Ecto neural progenitor cell (in vitro differentiated cells): Measurements from ENCODE around the gene CHST8.

Source experiments
- DNase-seq: peaks from one replicate; pipeline ENCODE4 v3.0.0-alpha.2; 2018; ENCODE audit warnings: low spot score

The CHST8 gene

DNA sequence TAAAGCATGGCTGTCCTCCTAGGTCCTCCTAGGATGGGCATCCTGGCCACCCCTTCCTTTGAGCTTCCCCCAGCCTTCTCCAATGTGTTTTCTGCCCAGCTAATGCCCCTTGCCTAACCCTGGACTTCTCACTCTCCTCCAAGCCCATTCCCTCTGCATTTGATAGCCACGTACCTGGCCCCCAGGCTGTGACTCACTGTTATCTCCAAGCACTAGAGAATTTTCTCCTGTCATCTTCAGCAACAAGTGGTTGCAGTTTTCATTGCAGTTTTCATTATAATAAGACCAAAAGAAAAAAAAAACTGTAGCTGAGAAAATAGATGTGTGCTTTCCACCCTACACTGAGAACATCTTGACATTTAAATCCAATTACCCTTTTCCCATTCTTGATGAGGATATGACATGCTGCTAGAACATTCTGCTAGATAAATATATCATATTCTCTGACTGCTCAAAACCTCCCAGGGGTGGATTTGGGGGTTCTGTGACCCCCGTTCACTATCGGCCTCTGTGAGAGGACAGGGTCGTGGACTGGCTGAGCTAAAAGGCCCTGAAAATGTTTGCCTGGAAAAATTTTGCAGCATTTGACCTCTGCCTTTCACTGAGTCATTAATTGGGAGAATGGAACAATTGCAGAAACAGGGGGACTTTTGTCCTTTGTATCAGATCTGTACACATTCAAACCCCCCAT, 116.1 kb downstream of the CHST8 start:
- no peak for DNase-seq

GRCh38 chr19:33740811-33741396, 119.2 kb downstream of the CHST8 start:
- DNase-seq: peak; percentile 78

DNA sequence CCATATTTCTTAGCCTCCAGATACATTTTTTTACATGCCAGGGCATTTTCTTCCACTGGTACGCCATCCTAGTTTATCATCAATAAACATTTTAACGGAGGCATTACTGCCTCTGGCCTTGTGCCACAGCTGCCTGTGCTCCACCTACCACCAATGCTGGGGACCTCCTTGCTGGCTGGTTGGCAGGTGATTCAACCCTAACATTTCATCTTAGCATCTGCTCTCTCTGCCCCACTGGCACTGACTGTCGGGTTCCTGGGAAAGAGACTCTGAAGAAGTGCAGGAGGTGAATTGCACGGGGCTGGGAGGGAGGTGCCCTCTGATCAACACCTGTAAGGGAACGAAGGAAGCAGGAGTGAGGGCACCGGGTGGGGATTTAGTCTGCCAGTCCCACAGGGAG, 123.5 kb downstream of the CHST8 start:
- no peak for DNase-seq

GRCh38 chr19:33746159-33746558, 124.4 kb downstream of the CHST8 start:
- no peak for DNase-seq

DNA sequence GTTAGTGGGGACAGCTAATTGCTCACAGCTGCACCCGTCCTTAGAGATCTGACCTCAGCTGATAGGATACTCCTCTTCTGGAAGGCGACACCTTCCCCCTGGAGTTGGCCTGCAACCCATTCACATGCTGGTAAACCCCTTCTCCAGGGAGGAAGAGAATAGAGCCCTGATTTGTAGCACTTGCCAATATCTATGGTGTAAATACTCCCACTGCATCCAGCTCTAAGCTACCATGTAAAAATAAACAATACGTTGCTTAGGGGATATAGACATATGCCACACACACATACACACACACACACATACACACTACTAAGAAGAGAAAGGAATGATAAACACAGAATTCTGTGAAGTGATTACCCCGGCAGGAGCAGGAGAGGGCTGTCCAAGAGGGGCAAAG, 125.5 kb downstream of the CHST8 start:
- no peak for DNase-seq

DNA sequence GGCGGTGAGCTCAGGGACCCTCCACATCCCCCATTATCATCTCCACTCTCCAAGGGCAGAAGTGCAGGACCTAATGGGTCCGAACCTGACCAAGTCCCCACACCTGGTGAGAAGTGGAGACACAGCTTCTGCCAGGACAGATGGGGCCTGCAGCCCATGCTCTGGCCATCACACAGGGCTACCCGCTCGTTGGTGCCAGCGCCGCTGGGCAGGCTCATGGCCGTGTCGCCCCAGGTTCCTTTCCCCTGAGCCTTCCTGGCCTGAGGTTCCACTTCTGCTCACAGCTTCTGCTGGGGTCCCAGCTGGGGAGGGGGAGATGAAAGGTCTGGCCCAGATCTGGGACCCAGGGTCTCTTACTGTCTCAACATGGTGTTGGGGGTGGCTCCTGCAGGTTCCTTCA, 126.5 kb downstream of the CHST8 start:
- no peak for DNase-seq

- no peak for DNase-seq
Observed at GRCh38 chr19:33749016-33749415, 127.3 kb downstream of the CHST8 start.

DNA sequence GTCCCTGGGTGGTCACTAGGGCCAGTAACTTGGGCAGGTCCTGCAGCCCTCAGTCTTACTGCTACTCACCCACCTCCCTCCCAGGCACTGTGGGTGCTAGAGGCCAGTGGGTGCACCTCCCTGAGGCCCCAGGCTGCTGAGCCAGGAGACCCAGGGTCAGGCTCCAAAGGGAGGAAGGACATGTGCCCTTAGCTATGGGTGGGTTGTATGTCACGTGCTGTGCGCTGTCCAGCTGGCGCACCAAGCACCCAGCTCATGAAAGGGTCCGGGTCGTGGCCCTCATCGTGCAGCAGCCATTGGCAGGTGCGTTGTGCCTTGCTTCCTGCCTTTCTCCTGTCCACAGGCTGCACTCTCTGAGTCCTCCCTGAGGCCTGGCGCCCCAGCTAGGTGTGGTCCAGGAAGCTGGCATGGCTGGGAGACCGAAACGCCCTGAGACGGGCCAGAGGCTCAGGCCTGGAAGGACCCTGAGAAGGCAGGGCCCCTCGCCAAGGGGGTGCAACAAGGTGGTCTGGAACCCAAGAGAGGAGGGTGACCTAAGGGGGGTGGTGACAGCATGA, 127.9 kb downstream of the CHST8 start:
- no peak for DNase-seq

DNA sequence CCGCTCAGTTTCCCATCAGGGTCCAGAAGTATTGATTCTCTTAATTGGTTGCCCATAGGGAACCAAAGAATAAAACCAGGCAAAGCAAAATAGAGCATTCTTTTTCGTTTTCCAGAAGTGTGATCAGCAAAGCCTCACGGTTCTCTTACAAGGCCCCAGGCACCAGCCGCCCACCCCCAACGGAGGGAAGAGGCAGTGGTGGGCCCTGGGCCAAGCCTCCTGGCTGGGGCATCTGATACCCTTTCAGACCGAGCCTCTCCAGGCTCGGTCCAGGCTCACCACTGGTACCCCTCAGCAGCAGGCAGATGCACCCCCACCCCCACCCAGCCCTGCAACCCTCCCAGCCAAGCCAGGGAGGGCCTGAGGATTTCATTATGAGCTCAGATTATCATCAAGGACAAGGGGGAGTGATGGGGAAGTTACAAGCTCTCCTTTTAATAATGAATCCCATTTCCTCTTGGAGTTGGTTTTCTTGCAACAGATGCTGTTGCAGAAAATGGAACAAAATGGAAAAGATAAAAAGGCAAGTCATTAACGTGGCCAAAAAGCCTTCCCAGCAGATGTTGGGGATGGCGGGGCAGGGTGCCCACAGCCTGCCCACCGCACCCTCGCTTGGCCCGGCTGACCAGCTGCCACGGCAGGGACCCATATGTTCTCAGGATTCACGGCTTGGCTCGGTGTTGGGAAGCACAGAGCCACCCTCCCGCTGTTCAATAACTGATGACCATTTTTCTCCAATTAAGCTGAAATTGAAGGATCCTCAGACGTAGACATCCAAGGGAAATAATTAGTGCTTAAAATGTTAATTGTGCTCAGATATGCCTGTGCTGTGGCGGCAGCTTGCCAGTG, 129.1 kb downstream of the CHST8 start:
- DNase-seq: no peak

GRCh38 chr19:33751436-33751770, 129.7 kb downstream of the CHST8 start:
- no peak for DNase-seq

GRCh38 chr19:33752018-33752800, 130.5 kb downstream of the CHST8 start:
- no peak for DNase-seq

GRCh38 chr19:33752945-33753344, 131.2 kb downstream of the CHST8 start:
- DNase-seq: no peak

DNA sequence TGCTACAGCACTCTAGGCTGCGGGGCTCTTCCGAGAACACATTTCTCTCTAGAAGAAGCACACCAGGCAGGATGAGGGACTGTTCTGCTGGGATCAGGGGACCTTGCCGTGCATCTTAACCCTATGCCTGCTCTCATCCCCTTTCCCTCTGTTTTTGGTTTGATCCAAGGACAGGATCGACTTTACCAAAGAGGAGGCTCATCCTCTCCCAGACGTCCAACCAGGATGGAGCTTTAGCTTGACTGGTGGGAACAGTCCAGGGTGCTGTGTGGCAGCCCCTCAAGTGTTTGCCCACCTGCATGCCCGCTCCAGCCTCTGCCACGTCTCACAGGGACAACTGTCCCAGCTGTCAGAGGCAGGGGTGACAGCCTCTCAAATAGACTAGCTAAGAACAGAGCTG, 132.6 kb downstream of the CHST8 start:
- DNase-seq: no peak

DNA sequence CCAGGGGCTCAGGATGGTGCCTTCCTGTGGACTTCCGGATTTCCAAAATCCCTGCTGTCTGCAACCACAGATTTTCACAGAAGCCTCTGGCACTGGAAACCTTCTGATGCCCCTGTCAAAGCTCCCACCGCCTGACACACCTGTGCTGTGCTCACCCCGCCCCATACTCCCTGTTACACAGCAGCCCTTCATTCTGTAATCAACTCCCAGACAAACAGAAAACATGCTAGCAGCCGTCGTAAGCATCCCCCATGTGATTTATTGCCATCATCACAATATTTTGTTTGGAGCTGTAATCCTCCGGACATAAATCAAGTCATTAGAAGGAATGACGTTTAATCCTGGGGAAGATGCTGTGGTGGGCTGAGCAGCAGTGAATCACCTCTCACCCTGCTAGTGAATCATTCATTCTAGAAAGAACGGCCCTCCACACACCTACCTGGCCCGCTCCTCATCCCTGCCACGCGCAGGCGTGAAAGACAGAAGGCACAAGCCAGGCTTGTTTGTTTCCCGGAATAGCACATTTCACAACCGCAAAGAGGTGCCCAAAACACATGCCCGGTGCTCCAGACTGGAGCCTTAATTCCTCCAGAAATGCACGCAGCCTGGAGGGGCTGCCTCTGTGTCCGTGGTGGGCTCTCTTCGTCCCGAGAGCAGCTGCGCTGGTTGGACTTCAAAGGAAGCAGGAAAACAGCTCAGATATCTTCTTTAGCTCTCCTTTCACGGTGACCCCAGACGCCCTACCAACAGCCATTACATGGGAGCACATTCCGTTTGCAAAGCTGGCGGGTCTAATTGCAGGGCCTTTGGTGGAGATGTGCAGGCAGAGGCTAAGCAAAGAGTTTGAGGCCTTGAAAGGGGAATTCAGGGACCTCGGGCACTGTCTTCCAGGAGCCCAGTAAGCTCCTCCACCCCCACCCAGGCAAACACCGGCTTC, 133.6 kb downstream of the CHST8 start:
- DNase-seq: no peak

DNA sequence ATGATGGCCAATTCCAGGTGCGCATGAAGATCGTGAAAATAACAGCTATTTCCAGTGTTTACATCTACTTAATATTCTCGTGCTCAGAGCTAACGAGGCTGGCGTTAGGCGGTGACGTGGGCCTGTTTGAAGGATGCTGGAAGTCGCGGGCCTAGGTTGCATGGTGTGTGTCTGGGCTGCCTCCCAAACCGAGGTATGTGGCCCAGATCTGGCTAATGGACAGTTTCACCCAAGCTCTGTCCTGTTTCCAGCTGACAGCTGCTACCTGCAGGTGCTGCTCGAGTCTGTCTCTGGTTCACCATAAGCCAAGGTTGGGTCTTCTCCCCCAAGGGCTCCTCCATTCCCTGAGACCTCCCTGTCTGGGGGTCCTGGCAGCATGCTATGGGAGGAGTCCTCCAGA, 134.4 kb downstream of the CHST8 start:
- no peak for DNase-seq

- DNase-seq: no peak
Observed at GRCh38 chr19:33758541-33759013, 136.8 kb downstream of the CHST8 start.

DNA sequence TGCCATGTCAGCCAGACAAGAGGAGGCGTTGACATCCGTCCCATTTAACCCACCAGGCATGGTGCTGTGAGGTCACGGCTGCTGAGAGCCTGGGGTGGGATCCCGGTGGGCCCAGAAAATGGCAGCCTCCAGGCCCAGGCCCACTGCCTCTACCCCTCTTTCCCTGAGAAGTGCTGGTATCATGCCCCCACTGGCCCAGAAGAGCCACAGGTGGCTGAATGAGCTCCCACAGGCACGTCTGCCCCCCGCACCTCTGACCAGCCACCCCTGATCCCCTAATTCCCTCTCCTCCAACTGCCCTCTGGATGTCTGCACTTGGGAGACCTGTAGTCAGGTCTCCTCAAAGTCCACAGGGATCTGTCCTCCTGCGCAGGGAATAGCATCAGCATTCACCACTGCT, 137.6 kb downstream of the CHST8 start:
- no peak for DNase-seq

DNA sequence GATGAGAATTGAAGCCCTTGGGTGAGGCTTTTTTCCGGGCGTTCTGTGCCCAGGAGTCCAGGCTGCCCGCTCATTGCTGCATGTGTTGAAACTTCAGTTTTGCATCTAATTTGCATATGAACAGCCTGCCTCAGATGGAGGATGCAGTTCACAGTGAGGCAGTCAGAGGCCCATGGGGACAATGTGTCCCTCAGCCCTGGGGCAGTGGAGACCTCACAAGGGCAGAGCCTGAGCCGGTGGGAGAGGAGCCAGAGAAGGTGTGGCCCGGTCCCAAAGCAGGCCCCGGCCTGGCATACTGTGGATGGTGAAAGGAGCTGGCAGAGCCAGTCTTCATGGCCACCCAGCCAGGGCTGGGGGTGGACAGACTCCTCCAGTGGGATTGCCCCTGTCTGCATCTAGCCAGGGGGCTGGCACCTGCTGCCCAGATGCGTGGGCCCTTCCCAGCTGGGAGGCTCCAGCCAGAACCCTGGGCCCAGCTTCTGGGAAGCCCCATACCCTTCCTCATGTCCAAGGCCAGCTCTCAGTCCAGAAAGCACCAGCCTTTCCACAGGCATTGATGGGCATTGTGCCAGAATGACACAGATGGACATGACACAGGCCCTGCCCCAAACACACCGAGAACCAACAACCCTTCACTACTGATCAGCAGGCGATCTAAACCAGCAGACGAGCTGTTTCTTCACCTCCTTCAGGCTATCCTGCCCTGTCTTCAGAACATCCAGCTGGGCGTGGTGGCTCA, 142.0 kb downstream of the CHST8 start:
- no peak for DNase-seq

GRCh38 chr19:33766623-33767022, 144.9 kb downstream of the CHST8 start:
- no peak for DNase-seq

DNA sequence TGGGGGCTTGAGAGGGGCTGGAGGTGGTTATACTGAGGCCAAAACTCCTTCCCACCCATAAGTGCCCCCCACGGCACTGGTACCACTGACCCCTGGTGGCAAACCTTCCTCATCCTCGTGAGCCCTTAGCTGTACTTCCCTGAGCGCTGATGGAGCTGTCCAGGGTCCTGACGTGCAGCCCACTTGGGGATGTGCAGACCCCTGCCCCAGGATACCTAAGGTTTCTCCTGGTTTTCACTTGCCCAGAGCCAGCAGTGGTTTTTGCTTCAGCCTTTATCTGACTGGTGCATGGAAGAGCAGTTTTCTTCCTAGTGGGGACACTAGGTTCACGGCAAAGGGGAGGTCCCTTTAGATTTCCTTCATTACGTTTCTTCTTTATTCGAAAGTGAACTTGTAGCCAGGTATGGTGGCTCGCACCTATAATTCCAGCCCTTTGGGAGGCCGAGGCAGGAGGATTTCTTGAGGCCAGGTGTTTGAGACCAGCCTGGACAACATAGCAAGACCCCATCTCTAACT, 146.2 kb downstream of the CHST8 start:
- peak; percentile 88 for DNase-seq
